SK-N-SH (cell line): Measurements from ENCODE around the gene SEPSECS. TPM values are rescaled to one million over a fixed set of nuclear protein-coding genes. Genes with fewer than 3 reads are reported as not detected.

Experiments used
- CTCF ChIA-PET: fragments of 300-600, 350-600 bp; formaldehyde crosslinking; extraction: SDS; loops from one replicate; lab custom pipeline; 2021; lab: Yijun Ruan, JAX
- POLR2A ChIA-PET: fragments of 350-600 bp; sonication (Branson Sonifier 250); formaldehyde crosslinking; extraction: SDS; loops from one replicate; lab custom pipeline; 2020; ENCODE audit warnings: antibody characterized with exemption, inconsistent platforms; lab: Yijun Ruan, JAX
- DNase-seq: peaks from one replicate; pipeline ENCODE4 v3.0.0; 2012
- H2AFZ ChIP-seq: fragments of 200-600 bp; sonication (generic); 2 replicates; pipeline ENCODE4 v1.8.1; 2016; ENCODE audit warnings: antibody characterized with exemption, mild to moderate bottlenecking, low read depth
- H3F3A ChIP-seq: fragments of 200-600 bp; sonication (generic); replicated peaks from 2 replicates; pipeline ENCODE3; 2016; ENCODE audit warnings: antibody characterized with exemption, mild to moderate bottlenecking; ENCODE audit not compliant: insufficient read depth
- H3K27ac ChIP-seq, 2 experiments: fragments of 200-500 bp in 1 of 2; fragments of 200-600 bp in 1 of 2; sonication (Bioruptor generic) in 1 of 2; sonication (generic), shearing (Covaris generic) in 1 of 2; 2 replicates each; pipeline versions ENCODE4 v1.5.1 to v1.6.1; 2014 to 2016; ENCODE audit warnings: low read depth in 2 of 2, inconsistent platforms in 1 of 2, low read length in 1 of 2, mild to moderate bottlenecking in 1 of 2, mixed read lengths in 1 of 2
- H3K27me3 ChIP-seq: fragments of 200-600 bp; sonication (generic), shearing (Covaris generic); 2 replicates; pipeline ENCODE4 v1.6.1; 2016; ENCODE audit warnings: mixed run types; ENCODE audit not compliant: insufficient read depth
- H3K36me3 ChIP-seq, 2 experiments: fragments of 200-500 bp in 1 of 2; fragments of 200-600 bp in 1 of 2; sonication (Bioruptor generic) in 1 of 2; sonication (generic) in 1 of 2; replicated peaks in 1 of 2; 2 replicates each; pipeline versions ENCODE3 to v1.5.1; 2014 to 2016; ENCODE audit warnings: low read length in 1 of 2, mild to moderate bottlenecking in 1 of 2; ENCODE audit not compliant: insufficient read depth in 2 of 2, control insufficient read depth in 1 of 2
- H3K4me1 ChIP-seq, 2 experiments: fragments of 200-500 bp in 1 of 2; fragments of 200-600 bp in 1 of 2; sonication (Bioruptor generic) in 1 of 2; sonication (generic), shearing (Covaris generic) in 1 of 2; 2 replicates each; pipeline versions ENCODE4 v1.5.1 to v1.6.1; 2014 to 2016; ENCODE audit warnings: low read depth in 1 of 2, low read length in 1 of 2, mixed run types in 1 of 2; ENCODE audit not compliant: insufficient read depth in 2 of 2, control insufficient read depth in 1 of 2
- H3K4me2 ChIP-seq: fragments of 200-600 bp; sonication (generic), shearing (Covaris generic); 2 replicates; pipeline ENCODE4 v1.6.1; 2017; ENCODE audit warnings: mixed run types
- H3K4me3 ChIP-seq, 2 experiments: fragments of 200-500 bp in 1 of 2; fragments of 200-600 bp in 1 of 2; sonication (Bioruptor generic) in 1 of 2; sonication (generic), shearing (Covaris generic) in 1 of 2; 2 replicates each; pipeline versions ENCODE4 v1.5.1 to v1.8.1; 2014 to 2016; ENCODE audit warnings: low read depth in 2 of 2, inconsistent platforms in 1 of 2, low read length in 1 of 2, mild to moderate bottlenecking in 1 of 2, mixed read lengths in 1 of 2, moderate library complexity in 1 of 2
- H3K79me2 ChIP-seq: fragments of 200-600 bp; sonication (generic); 2 replicates; pipeline ENCODE4 v1.8.1; 2017; ENCODE audit warnings: mild to moderate bottlenecking; ENCODE audit not compliant: insufficient read depth
- H3K9ac ChIP-seq: fragments of 200-600 bp; sonication (generic); 2 replicates; pipeline ENCODE4 v1.6.1; 2017; ENCODE audit warnings: mixed run types
- H3K9me2 ChIP-seq: fragments of 200-600 bp; sonication (generic); 2 replicates; pipeline ENCODE4 v1.6.1; 2017; ENCODE audit warnings: mixed run types
- H3K9me3 ChIP-seq: fragments of 200-600 bp; sonication (generic); 2 replicates; pipeline ENCODE4 v1.6.1; 2017; ENCODE audit warnings: mixed run types, mild to moderate bottlenecking, moderate library complexity
- H4K20me1 ChIP-seq: fragments of 200-600 bp; sonication (generic); 2 replicates; pipeline ENCODE4 v1.6.1; 2017; ENCODE audit warnings: mild to moderate bottlenecking, mixed run types; ENCODE audit not compliant: insufficient read depth
- CHD2 ChIP-seq: fragments of 150-350 bp; IDR thresholded peaks from 2 replicates; pipeline ENCODE4 v1.6.1; 2018; ENCODE audit warnings: low read length; ENCODE audit not compliant: partially characterized antibody
- ELF1 ChIP-seq: IDR thresholded peaks from 2 replicates; pipeline ENCODE4 v1.4.0; 2012
- EP300 ChIP-seq, 2 experiments: IDR thresholded peaks; 2 replicates each; pipeline versions ENCODE4 v1.4.0 to v1.6.1; 2012; ENCODE audit warnings: borderline replicate concordance in 1 of 2, low read depth in 1 of 2, low read length in 1 of 2
- FOSL2 ChIP-seq: IDR thresholded peaks from 2 replicates; pipeline ENCODE4 v1.4.0; 2012; ENCODE audit warnings: low read depth, mild to moderate bottlenecking, moderate library complexity, borderline replicate concordance
- FOXJ3 ChIP-seq: sonication (generic); formaldehyde crosslinking; IDR thresholded peaks from 2 replicates; pipeline ENCODE4 v1.5.1; 2020; ENCODE audit warnings: mild to moderate bottlenecking, missing genetic modification reagents
- FOXM1 ChIP-seq: IDR thresholded peaks from 2 replicates; pipeline ENCODE4 v1.4.0; 2012; ENCODE audit warnings: low read depth, mild to moderate bottlenecking
- GATA2 ChIP-seq: sonication (generic); formaldehyde crosslinking; IDR thresholded peaks from 2 replicates; pipeline ENCODE4 v1.5.0; 2020; ENCODE audit warnings: mild to moderate bottlenecking, missing genetic modification reagents
- IRF3 ChIP-seq: fragments of 150-350 bp; IDR thresholded peaks from 2 replicates; pipeline ENCODE4 v1.6.1; 2016; ENCODE audit warnings: mild to moderate bottlenecking, low read depth, low read length
- MEF2A ChIP-seq: IDR thresholded peaks from 2 replicates; pipeline ENCODE4 v1.4.0; 2012; ENCODE audit warnings: low read depth, borderline replicate concordance
- NRF1 ChIP-seq: IDR thresholded peaks from 2 replicates; pipeline ENCODE4 v1.6.1; 2012; ENCODE audit warnings: low read depth, mild to moderate bottlenecking, low read length
- RAD21 ChIP-seq: IDR thresholded peaks from 2 replicates; pipeline ENCODE4 v1.6.1; 2012; ENCODE audit warnings: mild to moderate bottlenecking, low read length
- RFX5 ChIP-seq: IDR thresholded peaks from 2 replicates; pipeline ENCODE4 v1.6.1; 2012; ENCODE audit warnings: mild to moderate bottlenecking, improper control_type of control experiment, low read length
- RXRA ChIP-seq: IDR thresholded peaks from 2 replicates; pipeline ENCODE4 v1.4.0; 2012; ENCODE audit warnings: low read depth, mild to moderate bottlenecking, borderline replicate concordance
- SMC3 ChIP-seq: IDR thresholded peaks from 2 replicates; pipeline ENCODE4 v1.6.1; 2012; ENCODE audit warnings: low read depth, low read length, improper control_type of control experiment
- TEAD4 ChIP-seq: IDR thresholded peaks from 2 replicates; pipeline ENCODE4 v1.4.0; 2012; ENCODE audit warnings: mild to moderate bottlenecking, borderline replicate concordance; ENCODE audit not compliant: insufficient read depth
- USF1 ChIP-seq: IDR thresholded peaks from 2 replicates; pipeline ENCODE4 v1.4.0; 2012; ENCODE audit warnings: low read depth, borderline replicate concordance
- YY1 ChIP-seq: IDR thresholded peaks from 2 replicates; pipeline ENCODE4 v1.4.0; 2012; ENCODE audit warnings: low read depth, mild to moderate bottlenecking
- ZBTB33 ChIP-seq: IDR thresholded peaks from 2 replicates; pipeline ENCODE4 v1.4.0; 2012; ENCODE audit warnings: low read depth, borderline replicate concordance
- WGBS: methylation state at CpG from one replicate; pipeline ENCODE4 v1.1.6; 2017; ENCODE audit warnings: low lambda C conversion rate; 5-methylcytosine and 5-hydroxymethylcytosine counted together
- polyA plus RNA-seq, 3 experiments: library from polyadenylated mRNA; depleted of rRNA; stranded (reverse); fragments of >200 nt; gene quantifications; 2 replicates each; pipeline ENCODE4 v1.2.3, GENCODE V29; 2012
- TF ChIP-seq, protein P1 (sequence below): IDR thresholded peaks from 2 replicates; pipeline ENCODE4 v1.4.0; 2012; ENCODE audit warnings: low read depth

Gene SEPSECS
- polyA plus RNA-seq, 1 of the 3 experiments (the other 2 are of a cell fraction) = 2.0 TPM

DNA sequence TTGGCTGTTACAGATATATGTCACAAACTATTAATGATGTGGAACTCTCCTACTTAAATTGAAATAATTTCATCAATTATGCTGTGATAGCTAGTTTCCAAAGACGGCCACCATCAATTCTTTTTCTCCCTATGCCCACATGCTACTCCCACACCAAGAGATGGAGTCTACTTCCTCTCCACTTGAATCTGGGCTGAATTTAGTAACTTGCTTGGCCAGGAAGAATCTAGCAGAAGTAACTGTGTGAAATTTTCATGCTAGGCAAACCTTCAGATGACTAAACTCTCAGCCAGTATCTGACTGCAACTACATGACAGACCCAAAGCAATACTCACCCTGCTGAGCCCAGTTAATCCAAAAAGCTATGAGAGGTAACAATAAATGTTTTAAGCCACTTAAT is 3.2 kb downstream of the SEPSECS start (continued):
- TF ChIP-seq RAD21 (no peak), IRF3 (no peak), USF1 (no peak), GATA2 (CRISPR knock-in tag) (no peak), FOXJ3 (CRISPR knock-in tag) (no peak), YY1 (no peak), SMC3 (no peak), RFX5 (no peak)

GRCh38 chr4:25155947-25156346 is 4.3 kb downstream of the SEPSECS start:
- Histone ChIP-seq H3K4me3 (no peak overlapping the region), H3K79me2 (no peaks in the 10 kb centered on the region; the same call in 1 of the 2 replicates), H4K20me1 (no peaks in the 10 kb centered on the region), H3K9me2 (no peaks in the 10 kb centered on the region), H3K36me3 (peaks cover 16 to 30% of the 10 kb centered on the region in 2 experiments), H3K27ac (no peak overlapping the region), H3K4me1 (peaks cover 0 to 3% of the 10 kb centered on the region in 2 experiments; a peak in 2 of 4 replicates), H3F3A (peaks cover 15% of the 10 kb centered on the region), H3K9me3 (no peaks in the 10 kb centered on the region), H3K9ac (no peak overlapping the region), H3K27me3 (no peaks in the 10 kb centered on the region), H2AFZ (no peak overlapping the region), H3K4me2 (no peak overlapping the region)
- no peak for DNase-seq
- WGBS = 94% methylated on average over 5 of the region's 5 CpGs
- TF ChIP-seq RAD21 (no peak), EP300 (IDR thresholded peaks at IDR 0.05; ENCODE audit: borderline replicate concordance in 1 of 2, low read depth in 1 of 2, low read length in 1 of 2) (no peak), FOXM1 (no peak), ELF1 (no peak), TEAD4 (no peak), FOSL2 (no peak), IRF3 (no peak), NRF1 (no peak), RXRA (no peak), ZBTB33 (no peak), MEF2A (no peak), YY1 (no peak), CHD2 (no peak)
- TF ChIP-seq, protein P1, sequence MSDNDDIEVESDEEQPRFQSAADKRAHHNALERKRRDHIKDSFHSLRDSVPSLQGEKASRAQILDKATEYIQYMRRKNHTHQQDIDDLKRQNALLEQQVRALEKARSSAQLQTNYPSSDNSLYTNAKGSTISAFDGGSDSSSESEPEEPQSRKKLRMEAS = no peak
- POLR2A ChIA-PET = no interaction called here
- CTCF ChIA-PET = interaction anchor here (1.0 to 2.6 kb wide), 2 partner anchors 11 to 157 kb away, joined by 3 to 11 read pairs; partner anchors contain the start of gene ZCCHC4
